Activated T-cell treated with anti-CD3 and anti-CD28 coated beads, Interleukin-2, amount 50 U/mL, for 1 hour (primary cell): ENCODE data around the gene B3GLCT.

ENCODE experiments used
- DNase-seq: peaks from one replicate; pipeline ENCODE4 v3.0.0-alpha.2; 2020

B3GLCT gene

DNA sequence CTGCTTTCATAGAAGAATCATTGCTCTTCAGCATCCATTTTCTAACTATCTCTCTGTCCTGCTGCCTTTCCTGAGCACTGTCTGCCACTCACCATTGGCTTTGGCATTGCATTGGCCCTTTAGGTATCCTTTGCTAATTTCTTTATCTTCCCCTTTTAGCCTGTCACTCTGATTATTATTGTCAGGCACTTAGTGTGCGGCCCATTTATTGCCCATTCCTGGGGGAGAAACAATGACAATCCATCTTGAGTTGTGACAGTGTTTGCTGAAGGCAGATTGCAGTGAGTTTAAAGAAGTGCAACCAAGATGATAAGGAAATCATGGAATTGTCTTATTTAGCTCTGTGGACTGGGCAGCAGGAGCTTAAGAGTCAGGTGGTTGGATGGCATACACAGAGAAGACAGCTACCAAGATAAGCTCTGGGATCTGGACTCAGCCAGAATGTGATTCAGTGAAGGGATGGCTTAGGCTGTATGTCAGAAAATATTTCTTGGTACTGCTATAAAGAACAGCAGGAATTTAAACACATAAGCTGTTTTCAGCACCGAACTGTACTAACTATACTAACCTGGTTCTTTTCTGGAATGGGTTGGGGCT lies 25.3 kb downstream of the B3GLCT start:
- DNase-seq: no peak

DNA sequence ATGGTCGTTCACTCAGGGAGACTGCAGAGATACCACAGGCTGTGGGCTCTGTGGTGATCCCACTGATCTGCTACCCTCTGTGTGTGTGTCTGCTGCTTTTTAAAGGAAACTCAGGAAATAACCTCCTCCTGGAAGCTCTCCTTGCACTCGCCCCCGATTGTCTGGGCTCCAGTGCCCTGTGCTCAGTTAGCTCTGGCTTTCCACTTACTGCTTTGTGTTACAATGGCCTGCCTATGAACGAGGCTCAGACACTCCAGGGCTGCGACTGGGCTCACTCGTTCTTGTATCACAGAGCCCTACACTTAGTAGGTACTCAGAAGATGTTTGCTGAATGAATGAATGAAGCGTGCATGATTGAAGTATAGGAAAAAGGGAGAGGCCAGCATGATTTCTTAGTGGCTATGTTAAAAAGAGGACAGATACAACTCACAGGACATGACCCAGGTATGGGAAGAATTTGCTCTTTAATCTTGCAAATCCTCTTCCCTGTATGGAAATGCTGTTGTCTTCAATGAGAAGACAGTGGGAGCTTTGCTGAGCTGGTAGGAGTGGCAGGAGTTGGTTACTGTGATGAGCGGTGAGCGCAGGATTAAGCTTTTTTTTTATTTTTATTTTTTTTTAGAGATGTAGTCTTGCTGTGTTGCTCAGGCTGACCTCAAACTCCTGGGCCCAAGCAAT lies 26.4 kb downstream of the B3GLCT start:
- DNase-seq: no peak

DNA sequence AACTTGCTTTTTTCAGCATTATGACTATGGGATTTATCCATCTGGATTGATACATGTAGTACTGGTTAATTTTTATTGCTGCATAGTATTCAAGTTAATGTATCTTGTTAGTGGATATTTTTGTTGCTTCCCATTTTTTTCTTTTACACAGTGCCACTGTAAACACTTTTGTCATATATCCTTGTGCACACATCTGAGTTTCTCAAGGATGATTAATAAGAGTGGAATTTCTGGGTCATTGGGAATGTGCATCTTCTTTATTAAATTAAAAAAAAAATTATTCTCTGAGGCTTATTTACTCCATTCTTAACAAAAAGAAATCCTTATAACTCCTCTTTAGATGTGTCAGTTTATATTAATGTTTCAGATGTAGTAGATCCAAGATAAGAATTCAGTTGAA lies 27.3 kb downstream of the B3GLCT start:
- no peak for DNase-seq

DNA sequence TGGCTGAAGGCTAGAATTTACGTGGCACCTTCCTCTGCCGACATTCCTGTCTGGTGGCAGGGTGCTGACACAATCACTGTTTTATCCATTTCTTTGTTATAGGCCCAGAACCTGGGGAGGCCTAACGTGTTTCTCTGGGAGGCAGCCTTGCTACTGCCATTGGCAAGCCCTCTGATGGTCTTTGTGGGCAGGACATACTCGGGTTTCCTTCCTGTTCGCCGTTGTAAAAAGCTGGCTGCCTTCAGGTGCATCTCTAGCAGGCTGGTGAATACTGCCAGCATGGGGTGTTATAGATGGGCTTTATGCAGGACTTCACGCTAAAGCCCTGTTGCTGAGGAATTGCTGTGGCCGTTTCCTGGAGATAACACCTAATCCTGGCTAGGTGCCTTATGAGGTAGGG lies 28.1 kb downstream of the B3GLCT start:
- DNase-seq: no peak

DNA sequence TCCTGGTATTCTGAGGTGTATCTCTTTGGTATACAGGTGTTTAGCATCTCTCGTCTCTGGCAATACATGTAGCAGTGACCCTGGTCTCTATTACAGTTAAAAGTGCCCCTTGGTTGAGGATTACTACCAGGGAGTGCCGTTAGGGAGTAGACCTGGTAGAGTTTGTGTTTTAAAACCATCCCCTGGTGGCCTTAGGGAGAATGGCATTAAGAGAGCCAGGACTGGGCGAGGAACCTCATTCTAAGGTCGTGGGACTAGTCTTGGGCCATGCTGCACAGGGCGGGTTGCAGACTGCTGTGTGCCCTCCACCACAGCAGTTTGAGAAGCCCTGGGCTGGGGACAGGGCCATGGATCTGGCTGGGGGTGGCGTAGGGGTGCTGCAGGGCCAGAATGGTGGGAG lies 35.0 kb downstream of the B3GLCT start:
- DNase-seq: no peak

DNA sequence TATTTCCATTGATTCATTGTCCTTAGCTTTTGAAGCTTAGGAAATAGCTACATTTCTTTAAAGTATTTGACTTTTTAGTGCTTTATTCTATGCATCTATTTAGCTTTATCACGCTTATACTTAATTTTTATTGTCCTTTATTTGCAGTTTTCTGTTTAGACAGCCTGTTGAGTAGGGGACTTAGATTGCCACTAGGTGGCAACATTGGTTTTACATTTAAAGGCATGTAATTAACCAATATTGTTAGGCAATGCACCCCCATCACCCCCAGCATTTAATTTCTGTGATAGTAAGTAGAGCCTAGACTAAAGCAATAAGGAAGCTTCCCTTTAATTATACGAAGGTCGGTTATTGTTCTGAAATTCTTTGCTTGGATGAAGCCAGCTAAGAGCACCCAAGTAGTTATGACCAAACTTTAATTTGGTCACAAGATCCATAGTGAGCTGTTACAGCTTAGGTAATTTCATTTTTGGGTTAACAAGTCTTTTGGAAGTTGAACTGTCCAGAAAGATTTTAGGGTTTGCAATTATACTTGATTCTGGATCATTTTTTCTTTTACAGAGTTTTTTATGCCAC lies 36.5 kb downstream of the B3GLCT start:
- no peak for DNase-seq

DNA sequence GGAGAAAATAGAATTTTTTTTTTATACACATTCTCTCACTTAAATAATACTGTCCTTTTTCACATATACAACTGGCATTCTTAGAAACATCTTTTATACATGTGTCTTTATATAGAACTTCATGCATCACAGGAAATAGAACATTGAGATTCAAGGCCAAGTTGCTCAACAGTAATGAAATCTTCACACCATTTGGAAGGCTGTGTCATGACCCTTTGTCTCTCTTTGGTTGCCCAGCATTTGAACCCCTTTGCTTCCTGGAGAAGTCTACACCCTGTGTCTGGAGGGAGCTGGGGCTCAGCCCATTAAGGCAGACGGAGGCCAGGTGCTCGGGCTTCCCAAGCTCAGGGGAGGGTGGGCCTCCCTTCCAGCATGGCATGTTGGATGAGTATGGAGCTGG lies 41.1 kb downstream of the B3GLCT start:
- no peak for DNase-seq

DNA sequence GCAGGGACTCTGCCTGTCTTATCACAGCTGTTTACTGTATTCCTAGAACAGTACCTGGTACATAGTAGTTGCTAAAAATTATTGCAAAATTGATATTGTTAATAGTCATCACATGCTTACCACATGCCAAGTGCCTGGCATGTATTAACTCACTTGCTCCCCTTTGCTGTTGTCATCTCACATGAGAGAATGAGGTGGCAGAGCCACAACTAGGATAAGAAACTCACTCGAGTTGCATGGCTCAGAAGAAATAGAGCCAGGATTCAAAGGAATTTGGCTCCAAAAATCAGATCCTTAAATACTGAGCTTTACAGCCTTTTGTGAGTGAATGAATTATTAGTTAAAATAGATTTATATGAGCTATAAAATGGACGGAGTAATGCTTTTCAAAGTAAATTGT lies 42.6 kb downstream of the B3GLCT start:
- DNase-seq: no peak

DNA sequence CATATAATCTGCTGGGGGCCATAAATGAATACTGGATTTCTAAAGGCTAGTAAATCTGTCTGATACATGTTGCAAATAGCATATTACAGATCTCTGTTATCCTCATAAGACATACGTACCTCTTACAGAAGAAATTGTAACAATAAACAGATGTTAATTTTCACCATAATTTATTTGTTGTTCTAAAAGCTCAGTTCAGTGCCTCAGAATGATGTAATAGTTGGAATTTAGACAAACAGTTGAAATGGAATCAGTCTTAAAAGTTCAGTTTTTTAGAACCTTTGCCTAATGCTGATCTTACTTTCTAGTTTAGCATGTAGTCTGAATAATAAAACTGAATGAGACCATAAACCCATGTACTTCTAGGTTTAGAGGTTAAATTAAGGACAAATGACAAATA lies 43.1 kb downstream of the B3GLCT start:
- no peak for DNase-seq

DNA sequence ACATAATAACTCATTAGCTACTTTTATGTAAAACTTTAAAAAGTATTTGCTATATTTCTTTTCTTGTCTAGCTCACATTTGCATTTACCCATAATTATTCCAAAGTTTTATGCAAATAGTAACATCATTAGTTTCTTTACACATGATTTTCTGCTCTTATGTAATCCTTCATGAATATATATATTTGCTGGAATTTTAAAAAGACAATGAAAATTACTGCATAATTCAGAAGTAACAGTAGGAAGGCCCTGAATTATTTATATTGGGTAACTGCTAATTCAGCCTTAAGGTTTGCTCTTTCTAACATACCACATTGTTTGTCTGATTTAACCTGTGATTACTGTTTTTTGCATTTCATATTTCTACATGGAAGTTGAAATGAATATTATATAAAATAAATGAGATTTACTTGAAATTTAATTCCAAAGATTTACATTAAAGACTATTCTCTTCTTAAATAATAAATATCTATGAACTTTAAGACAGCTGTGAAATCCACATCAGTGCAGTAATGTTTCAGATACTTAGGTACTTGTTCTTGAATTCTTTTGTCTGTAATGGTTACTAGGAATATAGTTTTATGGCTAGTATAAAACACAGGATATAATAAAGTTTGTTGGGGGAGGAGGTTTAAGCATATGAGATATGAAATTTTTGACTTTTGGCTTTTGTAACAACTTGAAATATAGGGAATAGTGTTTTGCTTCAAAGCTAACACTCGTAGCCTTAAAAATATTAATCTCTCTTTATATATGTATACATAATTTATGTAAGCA lies 46.0 kb downstream of the B3GLCT start:
- DNase-seq: no peak

DNA sequence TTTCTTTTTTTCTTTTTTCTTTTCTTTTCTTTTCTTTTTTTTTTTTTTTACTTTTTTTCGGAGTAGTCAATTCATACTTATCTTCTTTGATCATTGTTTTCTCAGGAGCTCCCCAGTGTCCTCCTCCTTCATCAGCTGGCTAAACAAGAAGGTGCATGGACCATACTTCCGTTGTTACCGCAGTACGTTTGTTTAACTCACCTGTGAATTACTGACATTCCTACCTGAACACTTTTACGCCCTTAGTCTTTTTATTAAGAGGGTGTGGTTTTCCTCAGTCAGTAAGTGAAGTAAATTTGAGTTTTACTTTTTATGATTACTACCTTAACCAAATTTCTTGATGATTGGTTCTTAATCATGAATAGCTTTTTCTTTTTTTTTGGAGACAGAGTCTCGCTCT lies 47.1 kb downstream of the B3GLCT start:
- no peak for DNase-seq

DNA sequence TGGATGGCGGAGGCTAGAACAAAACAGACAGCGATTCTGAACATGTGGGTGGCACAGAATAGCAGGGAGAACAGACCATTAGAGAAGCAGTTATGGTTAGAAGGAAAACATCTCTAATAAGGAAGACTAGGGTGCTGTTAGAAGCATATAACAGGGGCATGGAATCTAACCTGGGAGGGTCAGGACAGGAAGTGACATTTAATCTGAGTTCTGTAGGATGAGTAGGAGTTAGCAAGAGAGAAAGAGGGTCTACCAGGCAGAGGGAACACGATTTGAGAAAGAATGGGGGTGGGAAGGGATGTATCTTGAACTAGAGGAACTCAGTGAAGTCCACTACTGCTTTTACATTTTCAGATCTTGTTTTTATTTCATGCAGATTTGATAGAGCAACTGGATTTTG lies 48.6 kb downstream of the B3GLCT start:
- no peak for DNase-seq

DNA sequence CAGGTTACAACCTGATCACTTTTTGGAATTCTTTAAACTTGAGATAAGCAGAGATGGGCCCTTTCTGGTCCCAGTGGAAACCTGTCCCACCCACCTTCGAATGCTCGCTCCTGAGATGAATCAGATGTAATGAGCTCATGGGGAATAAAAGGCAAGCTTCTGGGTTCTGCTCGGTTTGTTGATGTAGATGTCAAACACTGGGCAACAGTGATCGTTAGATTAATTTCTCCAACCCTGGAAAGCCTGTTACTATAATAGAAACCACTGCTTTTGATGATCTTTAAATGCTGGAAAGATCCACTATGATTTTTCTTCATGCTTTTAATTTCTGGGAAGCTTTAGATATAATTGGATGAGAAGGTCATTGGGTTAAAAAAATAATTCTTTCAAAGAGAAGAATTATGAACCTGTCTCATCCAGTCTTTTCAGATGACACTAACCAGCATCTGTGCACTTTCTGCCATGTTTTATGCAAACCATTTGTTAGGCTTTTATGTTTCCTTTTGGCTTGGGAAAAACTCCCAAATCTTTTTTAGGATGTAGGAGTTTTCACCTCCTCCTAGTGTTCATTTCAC lies 49.3 kb downstream of the B3GLCT start:
- no peak for DNase-seq

DNA sequence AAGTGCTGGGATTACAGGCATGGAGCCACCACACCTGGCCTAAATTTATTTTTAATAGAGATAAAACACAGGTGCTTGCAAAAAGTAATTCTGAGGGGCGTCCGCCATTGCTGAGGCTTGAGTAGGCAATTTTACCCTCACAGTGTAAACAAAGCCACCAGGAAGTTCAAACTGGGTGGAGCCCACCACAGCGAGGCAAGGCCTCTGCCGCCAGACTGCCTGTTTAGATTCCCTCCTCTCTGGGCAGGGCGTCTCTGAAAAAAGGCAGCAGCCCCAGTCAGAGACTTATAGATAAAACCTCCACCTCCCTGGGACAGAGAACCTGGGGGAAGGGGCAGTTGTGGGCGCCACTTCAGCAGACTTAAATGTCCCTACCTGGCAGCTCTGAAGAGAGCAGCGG lies 50.7 kb downstream of the B3GLCT start:
- no peak for DNase-seq

DNA sequence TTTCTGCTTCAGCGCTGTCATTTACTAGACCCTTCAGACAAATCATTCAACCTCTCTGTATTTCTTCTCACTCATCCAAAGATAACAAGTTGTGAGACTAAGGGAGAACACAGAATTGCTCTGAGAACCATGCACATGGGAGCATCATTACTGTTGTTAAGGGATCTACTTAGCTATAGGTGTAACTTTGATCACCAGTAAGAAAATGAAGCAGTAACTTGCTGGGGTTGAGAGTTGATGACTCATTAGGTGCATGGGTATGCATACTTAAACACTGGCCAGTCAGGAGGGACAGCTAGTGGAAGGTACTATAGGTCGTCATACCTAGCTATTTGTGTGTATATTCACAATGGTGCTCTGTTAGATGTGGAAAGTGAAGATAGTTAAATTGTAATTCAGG lies 61.5 kb downstream of the B3GLCT start:
- DNase-seq: no peak

DNA sequence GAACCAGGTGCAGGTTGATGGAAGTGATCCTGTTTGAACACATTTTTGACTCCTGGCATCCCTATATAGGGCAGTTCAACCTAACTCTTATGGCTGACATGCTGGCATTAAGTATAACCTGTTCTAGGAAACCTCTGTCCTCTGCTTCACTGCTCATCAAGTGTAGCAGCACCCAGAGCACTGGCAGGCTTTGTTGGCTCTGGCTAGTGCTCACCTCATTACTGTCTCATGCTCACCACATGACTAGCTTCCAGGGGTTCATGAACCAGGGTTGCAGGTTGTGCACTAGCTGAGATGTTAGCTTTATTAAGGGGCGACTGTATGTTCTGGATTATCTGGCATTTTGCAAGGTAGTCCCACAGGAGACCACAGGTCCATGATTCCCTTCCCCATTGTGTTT lies 63.6 kb downstream of the B3GLCT start:
- no peak for DNase-seq

DNA sequence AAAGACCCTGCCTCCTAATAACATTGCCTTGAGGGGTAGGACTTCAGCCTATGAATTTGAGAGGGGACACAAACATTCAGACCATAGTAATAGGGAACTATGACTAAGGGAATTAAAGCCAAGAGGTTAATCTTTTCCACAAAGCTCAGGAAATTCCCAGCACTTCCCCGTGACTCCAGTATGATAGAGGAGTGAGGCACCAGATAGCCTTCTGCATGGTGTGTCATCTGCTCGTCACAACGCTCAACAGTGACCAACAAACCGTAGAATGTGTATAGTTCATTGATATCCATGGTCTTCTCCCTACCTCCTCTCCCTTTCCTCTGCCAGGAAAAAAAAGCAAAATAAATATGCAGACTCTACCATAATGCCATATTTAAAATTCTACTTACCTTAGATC lies 64.4 kb downstream of the B3GLCT start:
- no peak for DNase-seq

DNA sequence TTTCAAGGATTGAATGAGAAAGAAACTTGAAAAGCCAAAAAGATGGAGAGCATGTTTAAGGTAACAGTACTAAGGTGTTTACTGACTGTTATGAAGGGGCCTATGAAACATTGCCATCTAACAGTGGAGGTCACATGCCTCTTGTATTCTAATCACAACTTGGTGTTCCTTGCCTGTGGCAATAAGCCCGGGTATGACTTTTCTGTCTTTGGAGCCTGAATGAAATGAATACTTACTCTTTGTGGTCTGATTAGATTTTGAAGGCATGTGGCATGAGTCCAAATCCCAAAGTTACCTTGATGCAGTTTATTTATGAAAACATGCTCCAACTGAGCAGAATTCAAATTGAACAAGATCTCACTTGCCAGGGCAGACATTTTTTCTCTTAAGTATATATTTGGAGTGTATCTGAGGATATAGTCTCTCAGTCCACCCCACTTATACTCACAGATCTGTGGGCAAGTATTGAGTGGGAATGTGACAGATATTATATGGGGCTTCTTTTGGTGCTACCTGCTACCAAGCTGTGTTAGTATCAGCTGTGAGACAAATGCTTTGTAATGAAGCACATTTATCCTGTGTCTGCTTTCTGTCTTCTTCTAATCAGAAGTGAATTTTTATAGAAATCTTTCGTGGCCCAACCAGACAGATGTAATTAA lies 67.5 kb downstream of the B3GLCT start:
- DNase-seq: no peak

DNA sequence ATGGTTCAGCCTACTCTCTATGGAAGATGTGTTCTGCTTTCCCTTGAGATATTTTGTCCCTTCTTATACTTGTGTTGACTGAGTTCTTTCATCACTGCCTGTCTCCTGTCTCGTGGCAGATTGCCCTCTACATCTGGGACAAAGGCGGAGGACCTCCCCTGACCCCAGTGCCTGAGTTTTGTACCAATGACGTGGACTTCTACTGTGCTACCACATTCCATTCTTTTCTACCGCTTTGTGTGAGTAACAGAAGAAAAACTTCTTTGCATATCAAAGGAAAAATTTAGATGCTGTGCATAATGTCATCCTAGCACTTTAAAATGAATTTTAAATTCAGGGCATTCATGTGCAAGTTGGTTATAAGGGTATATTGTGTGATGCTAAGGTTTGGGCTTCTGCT lies 74.6 kb downstream of the B3GLCT start:
- DNase-seq: no peak

DNA sequence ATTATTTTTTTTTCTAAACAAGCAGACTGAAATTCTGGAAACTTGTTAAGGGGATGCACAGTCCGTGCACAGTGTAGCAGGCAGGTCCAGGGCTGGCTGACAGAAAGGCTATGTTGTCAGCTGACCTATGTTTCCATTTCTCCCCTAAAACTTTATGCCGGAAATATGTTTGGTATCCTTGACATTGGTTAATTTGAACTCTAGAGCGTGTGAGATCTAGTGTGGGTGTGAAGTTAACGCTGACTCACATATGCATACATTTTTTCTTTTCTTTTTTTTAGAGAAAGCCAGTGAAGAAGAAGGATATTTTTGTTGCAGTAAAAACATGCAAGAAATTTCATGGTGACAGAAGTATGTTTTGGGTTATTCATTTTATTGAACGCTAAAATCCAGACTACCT lies 76.6 kb downstream of the B3GLCT start:
- no peak for DNase-seq

DNA sequence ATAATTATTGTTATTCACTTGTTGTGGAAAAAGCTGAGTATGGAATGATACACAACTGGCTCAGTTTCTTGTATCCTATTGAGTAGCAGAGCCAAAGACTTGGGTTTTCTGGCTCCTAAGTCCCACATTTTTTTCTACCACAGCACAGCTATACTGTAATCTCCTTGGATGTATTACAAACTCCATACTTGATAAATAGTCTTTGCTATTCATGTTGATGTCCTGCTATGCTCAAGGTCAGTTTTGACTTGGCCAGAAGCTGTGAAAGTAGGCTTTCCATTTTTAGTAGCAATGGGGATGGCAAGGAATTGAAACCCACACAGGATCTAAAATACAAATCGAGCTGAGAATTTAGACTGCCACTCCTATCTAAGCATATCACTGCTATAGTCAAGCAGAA lies 79.1 kb downstream of the B3GLCT start:
- no peak for DNase-seq

DNA sequence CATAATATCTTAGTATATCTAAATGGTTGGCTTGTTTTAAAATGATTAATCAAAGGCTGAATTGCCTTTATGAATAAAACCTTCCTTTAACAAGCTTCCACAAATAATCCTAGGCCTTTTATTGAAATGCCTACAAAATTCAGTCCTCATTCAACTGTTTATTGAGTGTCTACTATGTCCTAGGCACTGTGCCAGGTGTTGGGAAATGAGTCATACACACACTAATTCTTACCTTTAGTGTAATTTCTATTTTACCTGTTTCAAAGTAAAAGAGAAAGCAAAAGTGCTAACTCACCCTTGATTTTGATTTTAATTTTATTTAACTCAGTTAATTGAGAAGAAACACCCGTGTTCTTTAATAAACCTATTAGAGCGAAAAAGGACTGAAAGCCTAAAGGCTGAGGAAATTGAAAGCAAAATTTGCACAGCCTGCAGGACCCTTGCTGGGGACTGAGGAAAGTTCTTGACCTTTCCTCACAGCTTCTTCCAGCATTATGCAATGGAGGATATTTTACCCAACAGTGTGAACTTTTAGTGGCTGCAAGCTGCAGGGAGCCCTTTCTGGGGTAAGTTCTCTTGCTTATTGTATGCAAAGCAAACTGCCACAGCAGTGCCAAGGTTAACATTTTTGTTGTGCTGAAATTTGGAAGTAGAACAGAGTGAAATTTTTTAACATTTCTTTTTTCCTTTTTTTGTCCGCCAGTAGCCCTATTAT lies 83.1 kb downstream of the B3GLCT start:
- DNase-seq: no peak

DNA sequence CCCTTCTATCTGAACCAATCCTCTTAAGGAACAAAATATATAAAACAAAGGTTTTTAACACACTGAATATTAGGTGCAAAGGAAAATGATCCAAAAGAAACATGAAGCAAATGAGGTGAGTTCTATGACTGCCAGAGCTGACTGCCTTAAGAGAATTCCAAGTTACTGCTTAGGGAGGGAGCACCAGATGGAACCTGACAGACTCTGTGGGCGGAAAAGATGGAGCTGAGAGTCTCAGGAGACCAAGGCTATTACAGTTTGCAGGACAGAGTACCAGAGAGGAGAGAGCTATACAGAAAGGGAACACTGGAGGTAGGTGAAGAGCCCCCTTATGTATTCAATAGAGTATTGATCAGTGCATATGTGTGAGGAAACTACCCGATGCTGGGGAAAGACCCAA lies 87.2 kb downstream of the B3GLCT start:
- no peak for DNase-seq
